HG03558 (cell line): ENCODE data around the gene GDF7.

ENCODE experiments used
- ATAC-seq: cut with Tn5 transposase; IDR thresholded peaks from one replicate; pipeline ENCODE4 v1.9.1; 2021; ENCODE audit warnings: moderate number of reproducible peaks; ENCODE audit not compliant: unreplicated experiment; ENCODE audit errors: extremely low read depth

Gene GDF7

DNA sequence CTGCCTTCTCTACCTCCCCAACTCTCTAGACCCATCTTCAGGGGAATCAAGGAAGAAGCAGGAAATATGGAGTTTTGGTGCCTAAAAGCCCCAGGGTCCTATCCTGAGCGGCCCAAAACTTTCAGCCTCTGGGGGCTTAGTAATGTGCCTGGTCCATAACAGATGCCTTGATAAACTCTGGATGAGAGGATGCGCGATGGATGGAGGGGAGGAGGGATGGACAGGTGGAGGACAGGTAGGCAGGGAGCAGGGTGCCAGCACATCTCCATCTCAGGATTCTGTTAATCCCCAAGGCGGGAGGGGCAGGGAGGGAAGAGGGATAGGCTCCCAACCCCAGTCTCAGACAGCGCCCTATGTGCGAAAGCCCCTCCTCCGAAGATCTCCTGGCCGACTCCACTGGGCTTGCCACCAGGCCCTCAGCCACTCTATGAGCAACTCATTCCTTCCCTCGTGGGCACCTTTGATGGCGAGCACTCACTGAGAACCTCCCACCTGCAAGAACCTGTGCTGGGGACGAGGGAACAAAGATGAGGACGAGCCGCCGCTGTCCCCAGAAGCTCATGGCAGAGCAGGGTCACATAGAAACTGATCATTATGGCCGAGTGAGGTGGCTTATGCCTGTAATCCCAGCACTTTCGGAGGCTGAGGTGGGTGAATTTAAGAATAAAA lies 39.1 kb upstream of the GDF7 start:
- no peak for ATAC-seq

DNA sequence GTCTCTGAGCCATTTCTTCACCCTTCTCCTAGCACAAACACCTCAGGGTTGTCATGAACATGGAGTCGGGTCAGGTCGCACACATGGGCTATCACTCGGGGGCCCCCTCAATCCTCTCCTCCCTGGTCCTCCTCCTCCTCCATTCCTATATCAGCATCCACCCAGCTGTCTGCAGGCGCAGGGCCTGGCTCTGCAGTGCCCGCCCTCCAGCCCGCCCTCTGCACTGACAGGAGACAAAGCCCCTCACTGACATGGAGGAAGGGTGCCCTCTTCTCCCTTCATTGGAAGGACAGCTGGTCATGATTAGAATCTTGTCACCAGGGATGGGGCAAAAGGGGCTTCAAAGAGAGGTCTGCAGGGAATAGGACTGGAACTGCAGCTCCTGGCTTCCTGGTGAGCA lies 37.8 kb upstream of the GDF7 start:
- no peak for ATAC-seq

DNA sequence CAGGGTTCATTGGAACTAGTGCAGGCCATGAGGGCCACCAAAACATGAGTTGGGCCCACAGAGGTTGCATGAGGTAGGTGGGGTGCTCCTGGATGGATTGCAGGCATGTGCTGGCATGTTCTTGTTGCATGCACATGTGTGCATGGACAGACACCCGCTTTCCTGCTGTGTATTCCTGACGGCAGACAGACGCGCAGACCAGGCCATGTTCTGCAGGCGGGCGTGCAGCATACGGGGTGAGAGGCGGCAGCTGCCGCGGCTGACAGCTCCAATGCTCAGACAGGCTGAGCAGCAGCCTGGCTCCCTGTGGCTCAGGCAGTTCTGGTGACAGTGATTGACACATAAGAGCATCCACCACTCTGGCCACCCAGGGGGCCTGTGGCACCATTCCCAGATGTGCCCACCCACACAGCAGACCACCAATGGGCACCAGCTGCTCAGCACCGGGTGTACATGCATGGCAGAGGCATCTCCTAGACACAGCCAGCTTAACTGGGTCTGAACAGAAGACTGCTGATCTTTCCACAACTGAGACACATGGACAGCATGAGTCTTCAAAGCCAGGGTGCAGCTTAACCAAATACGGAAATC lies 37.3 kb upstream of the GDF7 start:
- ATAC-seq: no peak

- no peak for ATAC-seq
These were observed 36.0 kb upstream of the GDF7 start for GRCh38 chr2:20630967-20631366.

DNA sequence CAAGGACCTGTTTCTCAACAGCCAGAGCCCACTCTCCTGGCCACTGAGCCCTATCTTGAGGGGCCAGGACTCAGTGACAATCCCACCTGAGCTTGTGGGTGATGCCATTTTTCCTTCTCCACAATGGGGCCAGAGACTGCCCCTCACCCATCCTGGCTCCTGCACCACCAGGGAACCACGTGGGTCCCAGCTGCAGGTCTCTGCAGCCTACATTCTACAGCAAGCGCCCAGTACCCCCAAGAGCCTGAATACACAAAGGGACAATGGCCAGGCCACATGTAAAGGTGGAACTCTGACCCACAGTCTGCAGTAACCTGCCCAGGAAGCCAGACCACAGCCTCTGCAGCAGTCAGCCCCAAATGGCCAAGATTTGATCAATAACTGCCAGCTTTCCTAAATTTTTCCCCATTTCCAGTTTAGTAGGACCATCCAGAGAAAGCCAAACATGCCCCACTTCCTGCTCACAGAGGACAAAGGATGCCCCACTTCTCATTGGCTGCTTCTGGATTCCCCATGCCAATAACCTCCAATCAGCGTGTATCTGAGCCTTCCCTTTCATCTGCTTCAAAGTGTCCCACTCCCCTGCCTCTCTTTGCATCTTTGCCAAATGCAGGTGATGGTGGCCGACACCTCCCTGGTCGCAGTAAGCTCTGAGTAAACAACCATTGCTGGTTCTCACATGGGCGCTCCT lies 35.2 kb upstream of the GDF7 start:
- ATAC-seq: no peak

DNA sequence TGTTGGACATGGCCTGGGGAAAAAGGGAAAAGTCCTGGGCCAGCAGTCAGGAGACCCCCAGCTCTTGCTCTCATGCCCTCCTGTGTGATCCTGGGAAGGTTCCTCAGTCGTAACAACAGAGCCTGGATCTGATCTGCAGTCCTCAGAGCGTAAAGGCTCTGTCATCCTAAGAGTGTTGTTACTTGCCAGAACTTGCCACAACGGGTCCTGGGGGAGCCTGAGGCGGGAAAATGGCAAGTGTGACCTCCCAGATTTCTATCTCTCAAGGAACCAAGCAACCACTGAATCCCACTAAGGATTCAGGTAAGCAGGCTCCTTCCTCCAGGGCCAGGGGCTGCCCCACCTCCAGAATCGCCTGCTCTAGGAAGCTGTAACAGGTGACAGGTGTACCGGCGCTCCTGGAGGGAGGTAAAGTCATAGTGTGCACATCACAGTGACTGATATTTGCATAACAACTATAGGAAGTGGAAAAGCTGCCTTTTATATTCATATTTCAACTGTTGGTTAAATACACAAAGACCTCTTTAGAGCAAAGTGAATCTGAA lies 34.4 kb upstream of the GDF7 start:
- no peak for ATAC-seq

GRCh38 chr2:20633001-20633400 lies 33.9 kb upstream of the GDF7 start:
- ATAC-seq: no peak

GRCh38 chr2:20633794-20634506 lies 33.0 kb upstream of the GDF7 start:
- ATAC-seq: no peak

GRCh38 chr2:20634507-20635112 lies 32.3 kb upstream of the GDF7 start:
- ATAC-seq: no peak

DNA sequence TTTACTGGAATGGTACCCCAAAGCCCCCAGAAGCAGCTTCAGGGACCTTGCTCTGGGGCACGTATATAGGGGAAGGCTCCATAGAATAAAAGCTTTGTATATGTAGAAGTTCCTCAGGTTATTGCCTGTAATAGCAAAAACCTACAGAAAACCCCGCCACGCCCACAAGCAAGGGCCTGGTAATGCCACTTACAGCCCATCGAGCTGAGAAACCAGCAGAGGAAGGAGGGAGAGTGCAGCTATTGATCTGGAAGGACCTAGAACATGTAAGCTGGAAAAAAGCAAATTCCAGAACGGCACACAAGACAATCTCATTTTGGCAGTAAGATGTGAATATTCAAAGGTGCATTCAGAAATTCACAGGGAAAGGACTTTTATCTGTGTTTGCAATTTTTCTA lies 31.8 kb upstream of the GDF7 start:
- no peak for ATAC-seq

DNA sequence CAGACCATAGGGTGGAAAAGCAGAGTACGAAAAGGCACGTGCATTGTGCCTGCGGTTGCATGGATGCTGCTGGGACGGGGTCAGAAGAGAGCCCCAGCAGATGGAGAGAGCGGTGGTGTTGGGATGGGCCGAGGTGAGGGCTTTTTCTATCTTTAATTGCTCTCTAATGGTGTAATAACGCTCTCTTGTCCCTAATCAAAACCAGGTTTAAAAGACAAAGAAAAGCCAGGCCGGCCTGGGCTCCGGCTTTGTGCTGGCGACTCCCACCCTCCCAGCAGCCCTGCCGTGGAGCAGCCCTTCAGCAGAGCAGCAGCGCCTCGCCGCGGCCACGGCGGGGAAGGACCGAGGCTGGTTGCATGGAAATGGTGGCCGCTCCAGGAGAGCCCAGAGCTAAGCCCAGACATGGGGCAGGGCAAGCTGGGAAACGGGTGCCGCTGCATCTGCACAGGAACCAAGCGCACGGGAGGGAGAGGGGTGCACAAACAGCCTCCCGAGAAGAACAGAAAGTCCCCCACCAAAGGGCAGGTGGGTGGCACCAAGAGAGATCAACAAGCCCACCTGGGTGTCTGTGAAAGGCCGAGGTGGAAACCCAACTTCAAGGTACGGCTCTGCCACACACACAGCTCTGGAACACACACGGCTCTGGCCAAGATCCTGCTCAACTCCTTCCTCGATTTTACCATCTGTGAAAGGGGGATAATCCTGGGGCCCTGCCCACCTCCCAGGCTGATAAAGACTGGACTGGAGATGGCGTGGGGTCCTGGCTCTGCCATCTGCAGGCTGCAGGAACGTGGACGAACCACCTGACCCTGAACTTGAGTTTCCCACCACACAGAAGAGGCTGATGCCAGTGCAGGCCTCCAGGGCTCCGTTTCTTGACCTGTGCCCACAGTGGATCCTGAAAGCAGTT lies 31.0 kb upstream of the GDF7 start:
- no peak for ATAC-seq

- ATAC-seq: no peak
These were observed 29.8 kb upstream of the GDF7 start for GRCh38 chr2:20637147-20637546.

DNA sequence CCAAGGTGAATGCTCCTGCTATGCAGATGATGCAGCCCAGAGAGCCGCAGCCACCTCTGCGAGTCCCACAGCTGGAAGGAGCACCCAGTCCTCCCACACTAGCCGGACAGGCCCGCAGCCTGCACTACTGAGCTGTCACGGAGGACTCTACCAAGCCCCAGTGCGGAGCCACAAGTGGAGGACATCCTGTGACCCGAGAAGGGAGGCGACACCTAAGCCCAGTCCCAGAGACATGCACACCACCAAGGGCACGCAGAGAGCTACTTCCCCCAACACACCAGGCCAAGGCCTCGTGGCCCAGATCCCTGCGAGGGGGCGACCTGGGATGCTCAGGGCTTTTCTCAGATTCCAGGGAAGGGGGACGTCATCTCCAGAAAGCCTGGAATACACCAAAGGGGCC lies 28.9 kb upstream of the GDF7 start:
- ATAC-seq: no peak

DNA sequence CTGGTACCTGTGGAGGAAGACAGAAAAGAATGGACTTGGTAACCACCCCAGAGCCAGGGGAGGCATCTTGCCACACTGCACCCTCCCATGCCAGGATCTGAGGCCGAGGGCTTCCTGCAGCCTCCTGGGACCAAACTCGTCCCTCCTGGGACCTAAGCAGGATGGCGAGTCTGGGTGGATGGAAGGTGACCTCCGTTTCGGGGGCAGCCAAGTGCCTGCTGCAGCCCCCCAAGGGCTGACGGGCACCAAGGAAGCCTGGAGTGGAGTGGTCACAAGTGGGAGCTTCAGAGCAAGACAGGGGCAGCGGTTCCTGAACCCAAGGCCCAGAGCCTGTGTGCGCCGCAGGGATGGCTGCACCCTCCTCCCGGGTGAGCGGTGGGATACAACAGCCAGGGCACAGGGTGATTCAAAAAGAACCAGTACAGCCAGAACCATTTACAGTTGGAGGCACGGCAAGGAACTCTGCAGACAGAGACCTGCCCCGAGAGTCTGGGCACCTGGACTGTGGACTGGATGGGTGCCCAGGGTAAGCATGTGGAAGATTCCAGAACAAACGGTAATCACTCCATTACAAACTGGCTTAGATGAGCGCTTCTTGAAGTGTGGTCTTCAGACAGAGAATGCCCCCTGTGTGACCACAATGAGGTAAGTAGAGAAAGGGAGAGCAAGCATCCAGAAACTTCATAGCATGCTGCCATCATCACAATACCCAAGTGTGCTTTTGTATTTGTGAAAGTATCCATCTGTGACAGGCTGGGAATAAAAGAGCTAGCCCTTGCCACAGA lies 28.1 kb upstream of the GDF7 start:
- no peak for ATAC-seq

GRCh38 chr2:20640411-20641122 lies 26.4 kb upstream of the GDF7 start:
- ATAC-seq: no peak

DNA sequence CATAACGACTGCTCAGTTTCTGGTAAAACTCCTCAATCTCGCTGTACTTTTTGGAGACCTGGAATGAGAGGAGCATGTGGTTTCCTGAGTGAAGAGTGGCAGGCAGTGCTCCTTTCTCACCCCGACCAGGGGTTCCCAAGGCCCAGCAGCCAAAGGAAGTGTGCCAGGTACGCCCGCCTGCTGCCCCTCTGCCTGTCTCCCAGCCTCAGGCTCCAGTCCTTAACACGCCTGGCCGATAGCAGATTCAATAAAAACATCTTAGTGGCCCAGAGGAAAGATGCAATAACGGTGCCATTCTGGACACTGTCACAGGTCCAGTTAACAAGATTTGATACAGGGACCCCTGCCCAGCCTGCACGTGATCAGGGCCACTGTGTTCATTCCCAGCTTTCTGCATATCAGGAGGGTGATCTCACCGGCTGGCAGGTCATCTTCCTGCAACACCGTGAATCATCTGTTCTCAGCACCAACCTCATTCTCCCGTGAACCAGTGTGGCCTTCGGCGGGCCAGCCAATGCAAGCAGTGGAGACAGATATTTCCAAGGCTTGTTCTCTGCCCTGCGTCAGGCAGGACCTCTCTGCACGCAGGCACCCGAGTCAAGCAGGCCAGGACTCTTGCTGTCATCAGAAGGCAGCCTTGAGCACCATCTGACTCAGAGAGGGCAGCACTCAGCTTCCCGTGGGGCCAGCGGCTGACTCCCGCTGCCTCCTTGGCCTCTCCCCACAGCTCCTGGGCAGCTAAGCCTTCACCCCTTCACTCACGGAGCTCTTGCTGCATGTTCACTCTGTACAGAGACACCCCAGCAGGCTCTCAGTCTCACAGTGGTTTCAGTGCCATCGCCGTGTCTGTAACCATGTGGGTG lies 25.6 kb upstream of the GDF7 start:
- no peak for ATAC-seq
